WTC11 (cell line): ENCODE data around the gene DLL1. TPM values are rescaled to one million over a fixed set of nuclear protein-coding genes. Genes with fewer than 3 reads are reported as not detected.

Source experiments
- ATAC-seq: fragments of 200-7000 bp; cut with Tn5 transposase; 2 replicates; pipeline ENCODE4 v1.10.0; 2021; ENCODE audit warnings: mild to moderate bottlenecking, moderate library complexity
- CTCF ChIA-PET: fragments of 300-600 bp; sonication (Branson Sonifier 250); formaldehyde crosslinking; loops from one replicate; lab custom pipeline; 2021; ENCODE audit warnings: antibody characterized with exemption; lab: Charles Lee
- POLR2A ChIA-PET: fragments of 350-600 bp; sonication (Branson Sonifier 250); formaldehyde crosslinking; loops from one replicate; lab custom pipeline; 2021; ENCODE audit warnings: antibody characterized with exemption; lab: Charles Lee
- DNase-seq: peaks from one replicate; pipeline ENCODE4 v3.0.0; 2021; ENCODE audit warnings: low spot score
- H3K27ac Mint-ChIP-seq: 2 replicates; pipeline ENCODE4 v1.8.0; 2021; ENCODE audit warnings: mixed read lengths
- H3K27me3 Mint-ChIP-seq: 2 replicates; pipeline ENCODE4 v1.8.0; 2021; ENCODE audit warnings: low read depth, mild to moderate bottlenecking, moderate library complexity, mixed read lengths
- H3K36me3 Mint-ChIP-seq: 2 replicates; pipeline ENCODE4 v1.8.0; 2021; ENCODE audit warnings: mixed read lengths
- H3K4me1 Mint-ChIP-seq: 2 replicates; pipeline ENCODE4 v1.8.0; 2022; ENCODE audit warnings: mixed read lengths
- H3K4me3 Mint-ChIP-seq: 2 replicates; pipeline ENCODE4 v1.8.0; 2021; ENCODE audit warnings: mild to moderate bottlenecking, moderate library complexity, mixed read lengths
- H3K9me3 Mint-ChIP-seq: 2 replicates; pipeline ENCODE4 v1.8.0; 2021; ENCODE audit warnings: mixed read lengths
- AFF4 ChIP-seq: sonication (generic); formaldehyde crosslinking; IDR thresholded peaks from 2 replicates; pipeline ENCODE4 v1.8.1; 2023; ENCODE audit warnings: mild to moderate bottlenecking, missing genetic modification reagents, borderline replicate concordance
- ATF1 ChIP-seq: sonication (generic); formaldehyde crosslinking; IDR thresholded peaks from 2 replicates; pipeline ENCODE4 v1.8.1; 2023; ENCODE audit warnings: mild to moderate bottlenecking, moderate library complexity, missing genetic modification reagents
- E2F5 ChIP-seq: sonication (generic); formaldehyde crosslinking; IDR thresholded peaks from 2 replicates; pipeline ENCODE4 v1.8.1; 2022; ENCODE audit warnings: mild to moderate bottlenecking, moderate library complexity, missing genetic modification reagents
- ESRRA ChIP-seq: sonication (generic); formaldehyde crosslinking; IDR thresholded peaks from 2 replicates; pipeline ENCODE4 v1.8.1; 2022; ENCODE audit warnings: mild to moderate bottlenecking, missing genetic modification reagents, borderline replicate concordance
- NR2C2 ChIP-seq: sonication (generic); formaldehyde crosslinking; IDR thresholded peaks from 2 replicates; pipeline ENCODE4 v1.8.0; 2022; ENCODE audit warnings: mild to moderate bottlenecking, missing genetic modification reagents
- NR3C1 ChIP-seq: sonication (generic); formaldehyde crosslinking; conservative IDR thresholded peaks from 2 replicates; pipeline ENCODE4 v1.8.1; 2023; ENCODE audit warnings: low read depth, mild to moderate bottlenecking, missing genetic modification reagents
- OVOL2 ChIP-seq: fragments of 250-450 bp; sonication (Bioruptor Pico); IDR thresholded peaks from 2 replicates; pipeline ENCODE4 v1.9.0; 2021; ENCODE audit warnings: mild to moderate bottlenecking, borderline replicate concordance
- ZBTB21 ChIP-seq: sonication (generic); formaldehyde crosslinking; IDR thresholded peaks from 2 replicates; pipeline ENCODE4 v1.8.1; 2023; ENCODE audit warnings: mild to moderate bottlenecking, missing genetic modification reagents, borderline replicate concordance
- ZBTB43 ChIP-seq: sonication (generic); formaldehyde crosslinking; IDR thresholded peaks from 2 replicates; pipeline ENCODE4 v1.8.1; 2023; ENCODE audit warnings: mild to moderate bottlenecking, missing genetic modification reagents
- ZNF121 ChIP-seq: sonication (generic); formaldehyde crosslinking; IDR thresholded peaks from 2 replicates; pipeline ENCODE4 v1.8.0; 2023; ENCODE audit warnings: missing genetic modification reagents
- ZNF219 ChIP-seq: sonication (generic); formaldehyde crosslinking; IDR thresholded peaks from 2 replicates; pipeline ENCODE4 v1.8.0; 2023; ENCODE audit warnings: missing genetic modification reagents, mild to moderate bottlenecking, borderline replicate concordance
- ZNF232 ChIP-seq: sonication (generic); formaldehyde crosslinking; IDR thresholded peaks from 2 replicates; pipeline ENCODE4 v1.8.0; 2022; ENCODE audit warnings: mild to moderate bottlenecking, missing genetic modification reagents
- ZNF263 ChIP-seq: sonication (generic); formaldehyde crosslinking; IDR thresholded peaks from 2 replicates; pipeline ENCODE4 v1.8.1; 2022; ENCODE audit warnings: low read depth, mild to moderate bottlenecking, moderate library complexity, missing genetic modification reagents
- ZNF317 ChIP-seq: sonication (generic); formaldehyde crosslinking; IDR thresholded peaks from 2 replicates; pipeline ENCODE4 v1.8.1; 2023; ENCODE audit warnings: low read depth, mild to moderate bottlenecking, moderate library complexity, missing genetic modification reagents, borderline replicate concordance
- total RNA-seq: library from RNA; stranded (reverse); gene quantifications from 3 replicates; pipeline ENCODE4 v1.2.3, GENCODE V29; 2021
- TF ChIP-seq, protein P1 (sequence below): sonication (generic); formaldehyde crosslinking; IDR thresholded peaks from 2 replicates; pipeline ENCODE4 v1.8.1; 2022; ENCODE audit warnings: low read depth, mild to moderate bottlenecking, moderate library complexity, missing genetic modification reagents, borderline replicate concordance
- TF ChIP-seq, protein P2 (sequence below): sonication (generic); formaldehyde crosslinking; IDR thresholded peaks from 2 replicates; pipeline ENCODE4 v1.8.1; 2023; ENCODE audit warnings: mild to moderate bottlenecking, missing genetic modification reagents, moderate library complexity
- TF ChIP-seq, protein P3 (sequence below): fragments of 200-600 bp; IDR thresholded peaks from 2 replicates; pipeline ENCODE4 v1.8.0; 2022; ENCODE audit warnings: antibody characterized with exemption
- TF ChIP-seq, protein P4 (sequence below): sonication (generic); formaldehyde crosslinking; conservative IDR thresholded peaks from 2 replicates; pipeline ENCODE4 v1.8.1; 2023; ENCODE audit warnings: mild to moderate bottlenecking, low read depth, missing genetic modification reagents, moderate library complexity
- TF ChIP-seq, protein P5 (sequence below): fragments of 250-450 bp; sonication (Bioruptor Pico); IDR thresholded peaks from 2 replicates; pipeline ENCODE4 v1.9.0; 2021; ENCODE audit warnings: mild to moderate bottlenecking

Gene DLL1
- total RNA-seq, 1 experiment from 2014 or later: 25.3 TPM

DNA sequence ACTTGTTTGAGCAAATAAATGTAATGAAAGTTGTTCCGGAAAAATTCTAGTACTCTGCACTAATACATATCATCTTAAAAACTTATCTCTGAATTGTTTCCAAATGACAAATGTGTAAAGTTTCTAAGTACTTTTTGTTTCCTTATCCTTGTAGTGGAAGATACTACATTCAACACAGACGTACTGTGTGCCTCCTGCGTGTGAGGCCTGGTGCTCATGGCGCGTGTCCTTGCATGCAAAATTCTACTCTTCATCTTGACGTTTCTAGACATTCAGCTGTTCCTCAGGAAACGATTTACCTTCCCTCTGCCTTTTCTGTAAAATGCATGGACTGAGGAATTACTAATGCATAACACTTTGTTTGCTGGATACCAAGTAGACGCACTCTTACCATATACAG is 11.5 kb downstream of the DLL1 start:
- TF ChIP-seq ZBTB21 (CRISPR knock-in tag) (no peak), ZNF121 (CRISPR knock-in tag) (no peak), ESRRA (CRISPR knock-in tag) (no peak)
- TF ChIP-seq, all 79 proteins: peak for 0
- POLR2A ChIA-PET: interaction anchor here (1.0 kb wide), 1 partner anchor 18 kb away, joined by 3 read pairs; no protein-coding TSS in a partner anchor
- peaks cover 57% of the 10 kb centered on the region for H3K27me3 Mint-ChIP-seq
- no peak overlapping the region for H3K27ac Mint-ChIP-seq
- no peak for ATAC-seq
- no peak overlapping the region for H3K4me3 Mint-ChIP-seq
- H3K36me3 Mint-ChIP-seq: peaks cover 3% of the 10 kb centered on the region; the same call in 1 of the 2 replicates
- no peak for DNase-seq
- CTCF ChIA-PET: no interaction called here
- peaks cover 25% of the 10 kb centered on the region for H3K4me1 Mint-ChIP-seq
- no peaks in the 10 kb centered on the region for H3K9me3 Mint-ChIP-seq

GRCh38 chr6:170278743-170279094 is 12.2 kb downstream of the DLL1 start:
- Mint-ChIP-seq H3K4me3 (no peak overlapping the region), H3K4me1 (peaks cover 25% of the 10 kb centered on the region), H3K9me3 (no peaks in the 10 kb centered on the region), H3K27me3 (peaks cover 51% of the 10 kb centered on the region), H3K27ac (no peak overlapping the region), H3K36me3 (no peaks in the 10 kb centered on the region)
- ATAC-seq: no peak
- no peak for DNase-seq
- POLR2A ChIA-PET: no interaction called here
- CTCF ChIA-PET: interaction anchor here (1.1 kb wide), 1 partner anchor 447 kb away, joined by 3 read pairs; no protein-coding TSS in a partner anchor
- TF ChIP-seq AFF4 (CRISPR knock-in tag) (no peak), E2F5 (CRISPR knock-in tag) (no peak), OVOL2 (CRISPR knock-in tag) (no peak), ZNF219 (CRISPR knock-in tag) (no peak), ZNF263 (CRISPR knock-in tag) (no peak), ZNF232 (CRISPR knock-in tag) (no peak), NR2C2 (CRISPR knock-in tag) (no peak), ZBTB43 (CRISPR knock-in tag) (no peak), ZNF317 (CRISPR knock-in tag) (no peak), ATF1 (no peak), NR3C1 (CRISPR knock-in tag) (no peak)
- TF ChIP-seq, protein P1, sequence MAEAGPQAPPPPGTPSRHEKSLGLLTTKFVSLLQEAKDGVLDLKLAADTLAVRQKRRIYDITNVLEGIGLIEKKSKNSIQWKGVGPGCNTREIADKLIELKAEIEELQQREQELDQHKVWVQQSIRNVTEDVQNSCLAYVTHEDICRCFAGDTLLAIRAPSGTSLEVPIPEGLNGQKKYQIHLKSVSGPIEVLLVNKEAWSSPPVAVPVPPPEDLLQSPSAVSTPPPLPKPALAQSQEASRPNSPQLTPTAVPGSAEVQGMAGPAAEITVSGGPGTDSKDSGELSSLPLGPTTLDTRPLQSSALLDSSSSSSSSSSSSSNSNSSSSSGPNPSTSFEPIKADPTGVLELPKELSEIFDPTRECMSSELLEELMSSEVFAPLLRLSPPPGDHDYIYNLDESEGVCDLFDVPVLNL (CRISPR knock-in tag): no peak
- TF ChIP-seq, protein P2, sequence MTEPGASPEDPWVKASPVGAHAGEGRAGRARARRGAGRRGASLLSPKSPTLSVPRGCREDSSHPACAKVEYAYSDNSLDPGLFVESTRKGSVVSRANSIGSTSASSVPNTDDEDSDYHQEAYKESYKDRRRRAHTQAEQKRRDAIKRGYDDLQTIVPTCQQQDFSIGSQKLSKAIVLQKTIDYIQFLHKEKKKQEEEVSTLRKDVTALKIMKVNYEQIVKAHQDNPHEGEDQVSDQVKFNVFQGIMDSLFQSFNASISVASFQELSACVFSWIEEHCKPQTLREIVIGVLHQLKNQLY (CRISPR knock-in tag): no peak
- TF ChIP-seq, protein P3, sequence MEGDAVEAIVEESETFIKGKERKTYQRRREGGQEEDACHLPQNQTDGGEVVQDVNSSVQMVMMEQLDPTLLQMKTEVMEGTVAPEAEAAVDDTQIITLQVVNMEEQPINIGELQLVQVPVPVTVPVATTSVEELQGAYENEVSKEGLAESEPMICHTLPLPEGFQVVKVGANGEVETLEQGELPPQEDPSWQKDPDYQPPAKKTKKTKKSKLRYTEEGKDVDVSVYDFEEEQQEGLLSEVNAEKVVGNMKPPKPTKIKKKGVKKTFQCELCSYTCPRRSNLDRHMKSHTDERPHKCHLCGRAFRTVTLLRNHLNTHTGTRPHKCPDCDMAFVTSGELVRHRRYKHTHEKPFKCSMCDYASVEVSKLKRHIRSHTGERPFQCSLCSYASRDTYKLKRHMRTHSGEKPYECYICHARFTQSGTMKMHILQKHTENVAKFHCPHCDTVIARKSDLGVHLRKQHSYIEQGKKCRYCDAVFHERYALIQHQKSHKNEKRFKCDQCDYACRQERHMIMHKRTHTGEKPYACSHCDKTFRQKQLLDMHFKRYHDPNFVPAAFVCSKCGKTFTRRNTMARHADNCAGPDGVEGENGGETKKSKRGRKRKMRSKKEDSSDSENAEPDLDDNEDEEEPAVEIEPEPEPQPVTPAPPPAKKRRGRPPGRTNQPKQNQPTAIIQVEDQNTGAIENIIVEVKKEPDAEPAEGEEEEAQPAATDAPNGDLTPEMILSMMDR: no peak
- TF ChIP-seq, protein P4, sequence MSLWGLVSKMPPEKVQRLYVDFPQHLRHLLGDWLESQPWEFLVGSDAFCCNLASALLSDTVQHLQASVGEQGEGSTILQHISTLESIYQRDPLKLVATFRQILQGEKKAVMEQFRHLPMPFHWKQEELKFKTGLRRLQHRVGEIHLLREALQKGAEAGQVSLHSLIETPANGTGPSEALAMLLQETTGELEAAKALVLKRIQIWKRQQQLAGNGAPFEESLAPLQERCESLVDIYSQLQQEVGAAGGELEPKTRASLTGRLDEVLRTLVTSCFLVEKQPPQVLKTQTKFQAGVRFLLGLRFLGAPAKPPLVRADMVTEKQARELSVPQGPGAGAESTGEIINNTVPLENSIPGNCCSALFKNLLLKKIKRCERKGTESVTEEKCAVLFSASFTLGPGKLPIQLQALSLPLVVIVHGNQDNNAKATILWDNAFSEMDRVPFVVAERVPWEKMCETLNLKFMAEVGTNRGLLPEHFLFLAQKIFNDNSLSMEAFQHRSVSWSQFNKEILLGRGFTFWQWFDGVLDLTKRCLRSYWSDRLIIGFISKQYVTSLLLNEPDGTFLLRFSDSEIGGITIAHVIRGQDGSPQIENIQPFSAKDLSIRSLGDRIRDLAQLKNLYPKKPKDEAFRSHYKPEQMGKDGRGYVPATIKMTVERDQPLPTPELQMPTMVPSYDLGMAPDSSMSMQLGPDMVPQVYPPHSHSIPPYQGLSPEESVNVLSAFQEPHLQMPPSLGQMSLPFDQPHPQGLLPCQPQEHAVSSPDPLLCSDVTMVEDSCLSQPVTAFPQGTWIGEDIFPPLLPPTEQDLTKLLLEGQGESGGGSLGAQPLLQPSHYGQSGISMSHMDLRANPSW (CRISPR knock-in tag): no peak
- TF ChIP-seq, protein P5, sequence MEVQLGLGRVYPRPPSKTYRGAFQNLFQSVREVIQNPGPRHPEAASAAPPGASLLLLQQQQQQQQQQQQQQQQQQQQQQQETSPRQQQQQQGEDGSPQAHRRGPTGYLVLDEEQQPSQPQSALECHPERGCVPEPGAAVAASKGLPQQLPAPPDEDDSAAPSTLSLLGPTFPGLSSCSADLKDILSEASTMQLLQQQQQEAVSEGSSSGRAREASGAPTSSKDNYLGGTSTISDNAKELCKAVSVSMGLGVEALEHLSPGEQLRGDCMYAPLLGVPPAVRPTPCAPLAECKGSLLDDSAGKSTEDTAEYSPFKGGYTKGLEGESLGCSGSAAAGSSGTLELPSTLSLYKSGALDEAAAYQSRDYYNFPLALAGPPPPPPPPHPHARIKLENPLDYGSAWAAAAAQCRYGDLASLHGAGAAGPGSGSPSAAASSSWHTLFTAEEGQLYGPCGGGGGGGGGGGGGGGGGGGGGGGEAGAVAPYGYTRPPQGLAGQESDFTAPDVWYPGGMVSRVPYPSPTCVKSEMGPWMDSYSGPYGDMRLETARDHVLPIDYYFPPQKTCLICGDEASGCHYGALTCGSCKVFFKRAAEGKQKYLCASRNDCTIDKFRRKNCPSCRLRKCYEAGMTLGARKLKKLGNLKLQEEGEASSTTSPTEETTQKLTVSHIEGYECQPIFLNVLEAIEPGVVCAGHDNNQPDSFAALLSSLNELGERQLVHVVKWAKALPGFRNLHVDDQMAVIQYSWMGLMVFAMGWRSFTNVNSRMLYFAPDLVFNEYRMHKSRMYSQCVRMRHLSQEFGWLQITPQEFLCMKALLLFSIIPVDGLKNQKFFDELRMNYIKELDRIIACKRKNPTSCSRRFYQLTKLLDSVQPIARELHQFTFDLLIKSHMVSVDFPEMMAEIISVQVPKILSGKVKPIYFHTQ (CRISPR knock-in tag): no peak
